CD1c-positive myeloid dendritic cell (primary cell): ENCODE data around the gene IQCM.

ENCODE experiments used
- DNase-seq: peaks from one replicate; pipeline ENCODE4 v3.0.0-alpha.2; 2016; ENCODE audit errors: extremely low spot score

Gene IQCM

GRCh38 chr4:149768477-149768876 lies 47.2 kb downstream of the IQCM start:
- DNase-seq = no peak

- no peak for DNase-seq
Observed at GRCh38 chr4:149766135-149766534, 49.5 kb downstream of the IQCM start.

- no peak for DNase-seq
Observed at GRCh38 chr4:149765630-149766029, 50.0 kb downstream of the IQCM start.

GRCh38 chr4:149755969-149756368 lies 59.7 kb downstream of the IQCM start:
- DNase-seq = no peak

GRCh38 chr4:149754526-149754925 lies 61.1 kb downstream of the IQCM start:
- no peak for DNase-seq

- no peak for DNase-seq
Observed at GRCh38 chr4:149752729-149753128, 62.9 kb downstream of the IQCM start.

GRCh38 chr4:149751174-149751573 lies 64.5 kb downstream of the IQCM start:
- DNase-seq = no peak

GRCh38 chr4:149749784-149750183 lies 65.9 kb downstream of the IQCM start:
- DNase-seq = no peak

GRCh38 chr4:149747646-149748045 lies 68.0 kb downstream of the IQCM start:
- DNase-seq = no peak

- DNase-seq = no peak
Observed at GRCh38 chr4:149746276-149746675, 69.4 kb downstream of the IQCM start.

GRCh38 chr4:149741186-149741831 lies 74.3 kb downstream of the IQCM start:
- DNase-seq = no peak

- no peak for DNase-seq
Observed at GRCh38 chr4:149738156-149738555, 77.5 kb downstream of the IQCM start.

GRCh38 chr4:149735796-149736195 lies 79.8 kb downstream of the IQCM start:
- DNase-seq = no peak

GRCh38 chr4:149728444-149728843 lies 87.2 kb downstream of the IQCM start:
- DNase-seq = no peak

- no peak for DNase-seq
Observed at GRCh38 chr4:149727663-149728062, 88.0 kb downstream of the IQCM start.

- no peak for DNase-seq
Observed at GRCh38 chr4:149723065-149723464, 92.6 kb downstream of the IQCM start.

GRCh38 chr4:149719806-149720205 lies 95.8 kb downstream of the IQCM start:
- no peak for DNase-seq

GRCh38 chr4:149719357-149719756 lies 96.3 kb downstream of the IQCM start:
- DNase-seq = no peak

GRCh38 chr4:149718500-149718899 lies 97.1 kb downstream of the IQCM start:
- no peak for DNase-seq

GRCh38 chr4:149716728-149717127 lies 98.9 kb downstream of the IQCM start:
- DNase-seq = no peak

GRCh38 chr4:149715822-149716585 lies 99.6 kb downstream of the IQCM start:
- no peak for DNase-seq

GRCh38 chr4:149713031-149713430 lies 102.6 kb downstream of the IQCM start:
- DNase-seq = no peak

- no peak for DNase-seq
Observed at GRCh38 chr4:149711593-149712365, 103.9 kb downstream of the IQCM start.
